ENCODE data around the gene EEA1. TPM values are rescaled to one million over a fixed set of nuclear protein-coding genes. Genes with fewer than 3 reads are reported as not detected.

The EEA1 gene
- total and polyA plus RNA-seq, 2 of the 4 experiments (the other 2 are of a cell fraction): 4.6 to 12.5 TPM

DNA sequence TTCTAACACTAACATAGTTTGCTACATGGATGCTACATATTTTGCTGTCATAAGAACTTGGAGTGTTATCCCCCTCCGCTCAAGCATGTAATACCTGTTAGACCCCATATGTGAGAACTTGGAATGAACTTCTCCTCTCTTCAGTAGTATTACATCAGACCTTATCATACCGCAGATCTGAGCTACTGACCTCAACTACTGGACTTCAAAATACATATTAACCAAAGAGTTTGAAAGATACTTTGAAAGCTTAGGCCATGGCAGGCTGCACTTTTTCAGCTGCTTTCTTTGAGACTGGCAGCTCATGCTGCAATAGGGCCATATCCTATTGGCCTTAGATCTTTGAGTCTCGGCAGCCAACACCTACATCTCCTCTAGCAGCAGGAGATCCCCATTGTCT is 74.8 kb downstream of the EEA1 start:
- intact Hi-C loops (cut with micrococcal nuclease): no loop called here
- Histone ChIP-seq H3K14ac (replicated peaks; ENCODE audit: low read depth, low read length) (no peak overlapping the region), H3K36me3 (ENCODE audit: control insufficient read depth, insufficient read depth, low read length) (peaks cover 22% of the 10 kb centered on the region), H3K18ac (ENCODE audit: low read depth, low read length) (no peak overlapping the region), H3K27me3 (ENCODE audit: control insufficient read depth, insufficient read depth, low read length) (no peaks in the 10 kb centered on the region), H4K5ac (ENCODE audit: low read depth, low read length) (no peak overlapping the region), H3K4me2 (ENCODE audit: low read depth, low read length) (no peak overlapping the region), H3K79me1 (ENCODE audit: low read depth in 1 of 2, low read length in 2 of 2) (peaks cover 15 to 24% of the 10 kb centered on the region in 2 experiments; a peak in 3 of 4 replicates), H3K4ac (ENCODE audit: low read depth, low read length) (no peak overlapping the region), H3K56ac (ENCODE audit: extremely low read depth, insufficient read depth, low read length) (no peak overlapping the region), H3K27ac (ENCODE audit: insufficient read depth, low read length) (no peak overlapping the region), H2AFZ (replicated peaks; ENCODE audit: low read length, poor library complexity) (no peak overlapping the region), H2BK5ac (ENCODE audit: low read depth, low read length, poor library complexity, severe bottlenecking) (no peak overlapping the region), H4K8ac (ENCODE audit: low read depth in 2 of 2, low read length in 2 of 2) (no peak overlapping the region), H2AK5ac (ENCODE audit: low read depth, low read length) (no peak overlapping the region), H4K91ac (ENCODE audit: insufficient read depth, low read depth, low read length) (no peak overlapping the region), H3K9ac (ENCODE audit: low read depth, low read length) (no peak overlapping the region), H2BK15ac (ENCODE audit: low read depth, low read length) (no peak overlapping the region), H3K4me1 (ENCODE audit: control insufficient read depth, insufficient read depth, low read length) (no peaks in the 10 kb centered on the region), H4K20me1 (ENCODE audit: insufficient read depth, low read length) (no peaks in the 10 kb centered on the region), H3K23ac (ENCODE audit: low read depth, low read length) (no peak overlapping the region), H2BK120ac (ENCODE audit: low read depth, low read length) (no peak overlapping the region), H2AK9ac (replicated peaks; ENCODE audit: low read depth, low read length, poor library complexity) (no peak overlapping the region), H2BK20ac (ENCODE audit: low read depth, low read length) (no peak overlapping the region), H3K9me3 (ENCODE audit: control insufficient read depth, insufficient read depth, low read length) (no peaks in the 10 kb centered on the region), H3K4me3 (ENCODE audit: insufficient read depth, low read depth, low read length) (no peak overlapping the region), H3K9me1 (ENCODE audit: insufficient read depth, low read length) (peaks cover 10% of the 10 kb centered on the region)
- dilution Hi-C loops (cut with HindIII; ENCODE audit: low sequenced_read_pairs, unreplicated experiment): no loop called here
- POLR2A ChIA-PET (ENCODE audit: unreplicated experiment): no interaction called here
- CTCF ChIA-PET: no interaction called here
- no peak for ATAC-seq (ENCODE audit: low read depth)
- TF ChIP-seq RCOR1 (IDR thresholded peaks at IDR 0.05; ENCODE audit: insufficient replicate concordance, low read length) (no peak), RFX5 (IDR thresholded peaks at IDR 0.05; ENCODE audit: low read depth, low read length) (no peak), MAZ (IDR thresholded peaks at IDR 0.05; ENCODE audit: borderline replicate concordance, low read depth, low read length) (no peak), POLR2A (IDR thresholded peaks at IDR 0.05; ENCODE audit: low read depth, low read length) (no peak), FOS (IDR thresholded peaks at IDR 0.05; ENCODE audit: low read depth, low read length) (no peak), CEBPB (IDR thresholded peaks at IDR 0.05; ENCODE audit: low read depth, low read length) (no peak), MAFK (IDR thresholded peaks at IDR 0.05; ENCODE audit: low read depth, low read length) (no peak), NFE2L2 (IDR thresholded peaks at IDR 0.05; ENCODE audit: low read depth, low read length) (no peak)
- TF ChIP-seq, protein P1, sequence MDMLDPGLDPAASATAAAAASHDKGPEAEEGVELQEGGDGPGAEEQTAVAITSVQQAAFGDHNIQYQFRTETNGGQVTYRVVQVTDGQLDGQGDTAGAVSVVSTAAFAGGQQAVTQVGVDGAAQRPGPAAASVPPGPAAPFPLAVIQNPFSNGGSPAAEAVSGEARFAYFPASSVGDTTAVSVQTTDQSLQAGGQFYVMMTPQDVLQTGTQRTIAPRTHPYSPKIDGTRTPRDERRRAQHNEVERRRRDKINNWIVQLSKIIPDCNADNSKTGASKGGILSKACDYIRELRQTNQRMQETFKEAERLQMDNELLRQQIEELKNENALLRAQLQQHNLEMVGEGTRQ (IDR thresholded peaks at IDR 0.05; ENCODE audit: low read depth, low read length): no peak
- TF ChIP-seq, protein P2, sequence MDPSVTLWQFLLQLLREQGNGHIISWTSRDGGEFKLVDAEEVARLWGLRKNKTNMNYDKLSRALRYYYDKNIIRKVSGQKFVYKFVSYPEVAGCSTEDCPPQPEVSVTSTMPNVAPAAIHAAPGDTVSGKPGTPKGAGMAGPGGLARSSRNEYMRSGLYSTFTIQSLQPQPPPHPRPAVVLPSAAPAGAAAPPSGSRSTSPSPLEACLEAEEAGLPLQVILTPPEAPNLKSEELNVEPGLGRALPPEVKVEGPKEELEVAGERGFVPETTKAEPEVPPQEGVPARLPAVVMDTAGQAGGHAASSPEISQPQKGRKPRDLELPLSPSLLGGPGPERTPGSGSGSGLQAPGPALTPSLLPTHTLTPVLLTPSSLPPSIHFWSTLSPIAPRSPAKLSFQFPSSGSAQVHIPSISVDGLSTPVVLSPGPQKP (IDR thresholded peaks at IDR 0.05; ENCODE audit: borderline replicate concordance, low read depth, low read length): no peak
- no TSS peak for BruUV-seq (replicated peaks)
- no peak for DNase-seq
- WGBS, 2 experiments (ENCODE audit: extremely low coverage in 2 of 2, insufficient read length in 1 of 2): 100% methylated on average over 1 of the region's 3 CpGs; no CpG with 5 or more reads in 1 of the 2 experiments
- in situ Hi-C loops (cut with MboI; ENCODE audit: low sequenced_read_pairs): no loop called here
